ENCODE results near the gene ADCY5. TPM values are rescaled to one million over a fixed set of nuclear protein-coding genes. Genes with fewer than 3 reads are reported as not detected.

ADCY5 gene
- total RNA-seq, 1 experiment from 2014 or later: 0.49 TPM

- TF ChIP-seq ATF3 (IDR thresholded peaks at IDR 0.05) (no peak), YY1 (IDR thresholded peaks at IDR 0.05; ENCODE audit: extremely low read depth, insufficient replicate concordance, low read depth, low read length) (no peak), ZBTB33 (IDR thresholded peaks at IDR 0.05; ENCODE audit: extremely low read depth, insufficient replicate concordance, low read length) (no peak), SRF (IDR thresholded peaks at IDR 0.05; ENCODE audit: low read depth) (no peak), SIN3A (IDR thresholded peaks at IDR 0.05; ENCODE audit: low read depth) (no peak), POLR2AphosphoS5 (IDR thresholded peaks at IDR 0.05; ENCODE audit: low read depth, low read length) (no peak), FOSL1 (IDR thresholded peaks at IDR 0.05; ENCODE audit: low read depth) (no peak), TCF7L2 (IDR thresholded peaks at IDR 0.05; ENCODE audit: borderline replicate concordance, extremely low read depth, insufficient read depth, insufficient read length) (no peak), MAX (IDR thresholded peaks at IDR 0.05) (no peak), CBX3 (IDR thresholded peaks at IDR 0.05; ENCODE audit: low read depth) (no peak), CTCF (IDR thresholded peaks at IDR 0.05 in 2 of 3, conservative IDR thresholded peaks at IDR 0.05 in 1 of 3; ENCODE audit: borderline replicate concordance in 1 of 3, insufficient read depth in 1 of 3, low read depth in 2 of 3, low read length in 2 of 3) (no peak), CEBPB (IDR thresholded peaks at IDR 0.05; ENCODE audit: low read depth) (no peak), ZNF274 (IDR thresholded peaks at IDR 0.05; ENCODE audit: low read depth, low read length) (no peak), ELF1 (IDR thresholded peaks at IDR 0.05; ENCODE audit: borderline replicate concordance, low read depth) (no peak), EZH2 (IDR thresholded peaks at IDR 0.05) (no peak), EZH2phosphoT487 (IDR thresholded peaks at IDR 0.05; ENCODE audit: borderline replicate concordance) (no peak), SP1 (IDR thresholded peaks at IDR 0.05; ENCODE audit: low read depth) (no peak), ZFX (IDR thresholded peaks at IDR 0.05) (no peak), POLR2A (IDR thresholded peaks at IDR 0.05; ENCODE audit: borderline replicate concordance, extremely low read depth, insufficient read depth, insufficient read length) (no peak)
- H3K4me3 ChIP-seq (replicated peaks in 1 of 2; ENCODE audit: low read depth in 1 of 2, low read length in 2 of 2): no peak overlapping the region
- H3K27me3 ChIP-seq (ENCODE audit: insufficient read depth, low read length): no peaks in the 10 kb centered on the region
- RAD21 ChIA-PET (ENCODE audit: low non-redundant PET in 1 of 2, low total read pairs in 2 of 2, uncharacterized antibody in 2 of 2, unreplicated experiment in 2 of 2): no interaction called here
- no peak overlapping the region for H3K9ac ChIP-seq (ENCODE audit: low read length)
- H2AFZ ChIP-seq (ENCODE audit: low read depth, low read length, poor library complexity, severe bottlenecking): no peak overlapping the region
- no peaks in the 10 kb centered on the region for H3K36me3 ChIP-seq (ENCODE audit: control insufficient read depth in 1 of 2, insufficient read depth in 2 of 2, low read length in 2 of 2)
- intact Hi-C loops (cut with micrococcal nuclease): no loop called here
- no peak overlapping the region for H3K4me2 ChIP-seq (ENCODE audit: low read length)
- no peaks in the 10 kb centered on the region for H3K4me1 ChIP-seq (ENCODE audit: control insufficient read depth in 1 of 2, insufficient read depth in 2 of 2, low read length in 2 of 2)
- BruUV-seq (replicated peaks): no TSS peak
- no peaks in the 10 kb centered on the region for H3K9me3 ChIP-seq (ENCODE audit: control insufficient read depth in 1 of 2, insufficient read depth in 1 of 2, low read depth in 1 of 2, low read length in 2 of 2)
- no peak overlapping the region for H3K27ac ChIP-seq (ENCODE audit: low read depth, low read length)
- POLR2A ChIA-PET: no interaction called here
- DNase-seq (ENCODE audit: low read depth, low spot score) (no peak), ATAC-seq (no peak)
- no peaks in the 10 kb centered on the region for H3K9me2 ChIP-seq (ENCODE audit: insufficient read depth)
- H4K20me1 ChIP-seq (ENCODE audit: insufficient read depth): no peaks in the 10 kb centered on the region
- H3K79me2 ChIP-seq (ENCODE audit: insufficient read depth, low read length): no peaks in the 10 kb centered on the region
- CTCF ChIA-PET: no interaction called here
Measured at GRCh38 chr3:123412811-123413604, 35.9 kb downstream of the ADCY5 start.
